ENCODE results near the gene SIGLEC12. TPM values are rescaled to one million over a fixed set of nuclear protein-coding genes. Genes with fewer than 3 reads are reported as not detected.

The SIGLEC12 gene
- total RNA-seq, 3 donors from 2014 or later = 1.8 TPM; not detected in 2

- no peak for DNase-seq (ENCODE audit: low spot score in 2 of 2)
- H3K27me3 ChIP-seq = peaks cover 0 to 41% of the 10 kb centered on the region in 2 donors
- H3K4me3 ChIP-seq = no peak overlapping the region
- no peaks in the 10 kb centered on the region for H3K36me3 ChIP-seq
- no peak for TF ChIP-seq CTCF (IDR thresholded peaks at IDR 0.05)
- TF ChIP-seq POLR2AphosphoS5 (IDR thresholded peaks at IDR 0.05) = no peak
- TF ChIP-seq POLR2A (IDR thresholded peaks at IDR 0.05) = no peak
- H3K27ac ChIP-seq = no peak overlapping the region
- intact Hi-C loops (cut with DNase I; ENCODE audit: low total_unique reads) = no loop called here
- H3K9me3 ChIP-seq = no peaks in the 10 kb centered on the region
- H3K4me1 ChIP-seq = no peaks in the 10 kb centered on the region
Measured at GRCh38 chr19:51544038-51544437, 42.4 kb upstream of the SIGLEC12 start.

- intact Hi-C loops (cut with DNase I; ENCODE audit: low total_unique reads) = no loop called here
- Histone ChIP-seq H3K9me3 (no peaks in the 10 kb centered on the region), H3K36me3 (no peaks in the 10 kb centered on the region), H3K27ac (no peak overlapping the region), H3K27me3 (peaks cover 0 to 53% of the 10 kb centered on the region in 2 donors), H3K4me1 (no peaks in the 10 kb centered on the region), H3K4me3 (no peak overlapping the region)
- peak in 1 of 2 donors; percentile 28 for DNase-seq (ENCODE audit: low spot score in 2 of 2)
- TF ChIP-seq CTCF (IDR thresholded peaks at IDR 0.05) (no peak), POLR2A (IDR thresholded peaks at IDR 0.05) (no peak), POLR2AphosphoS5 (IDR thresholded peaks at IDR 0.05) (no peak)
Measured at GRCh38 chr19:51542699-51543098, 41.1 kb upstream of the SIGLEC12 start.

DNA sequence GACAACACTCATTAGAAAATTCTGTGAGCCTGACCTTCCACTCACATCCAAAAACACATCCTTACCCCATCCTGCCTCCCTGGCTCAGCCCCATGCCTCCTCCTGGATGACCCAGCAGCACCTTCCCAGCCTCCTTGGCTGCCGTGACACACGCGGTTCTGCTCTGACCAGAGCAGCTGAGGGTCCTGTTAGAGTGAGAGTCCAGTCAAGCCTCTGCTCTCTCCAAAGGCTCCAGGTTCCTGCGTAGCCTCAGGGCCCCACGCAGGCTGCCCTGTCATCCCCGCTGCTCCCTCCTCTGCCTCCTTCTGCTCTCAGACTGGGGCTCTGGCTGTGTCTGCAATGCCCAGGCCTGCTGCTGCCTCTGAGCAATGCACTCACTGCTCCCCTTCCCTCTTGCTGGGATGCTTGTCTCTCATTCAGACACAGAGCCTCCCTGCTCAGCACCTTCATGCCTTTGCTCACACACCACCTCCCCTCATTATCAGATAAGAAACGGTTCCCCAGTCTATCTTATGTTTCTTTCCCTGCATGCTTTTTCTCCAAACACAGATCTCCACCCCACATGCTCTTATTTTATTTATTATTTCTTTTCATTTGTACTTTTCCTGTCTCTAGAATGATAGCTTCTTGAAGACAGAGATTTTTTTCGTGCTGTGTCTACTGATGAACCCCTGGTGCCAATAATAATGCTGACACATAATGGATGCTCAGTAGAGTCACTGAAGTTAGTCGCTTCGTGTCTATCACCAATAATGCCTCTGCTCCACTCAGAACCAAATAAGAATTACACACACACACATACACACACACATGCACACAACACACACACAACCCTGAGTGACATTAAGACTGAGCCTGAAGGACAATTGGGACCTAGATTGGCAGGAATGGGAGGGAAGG, 40.1 kb upstream of the SIGLEC12 start:
- Histone ChIP-seq H3K36me3 (no peaks in the 10 kb centered on the region), H3K4me1 (no peaks in the 10 kb centered on the region), H3K9me3 (no peaks in the 10 kb centered on the region), H3K27ac (no peak overlapping the region), H3K27me3 (peaks cover 0 to 54% of the 10 kb centered on the region in 2 donors), H3K4me3 (no peak overlapping the region)
- TF ChIP-seq CTCF (IDR thresholded peaks at IDR 0.05) (no peak), POLR2A (IDR thresholded peaks at IDR 0.05) (no peak), POLR2AphosphoS5 (IDR thresholded peaks at IDR 0.05) (no peak)
- intact Hi-C loops (cut with DNase I; ENCODE audit: low total_unique reads) = no loop called here
- DNase-seq (ENCODE audit: low spot score in 2 of 2) = no peak

DNA sequence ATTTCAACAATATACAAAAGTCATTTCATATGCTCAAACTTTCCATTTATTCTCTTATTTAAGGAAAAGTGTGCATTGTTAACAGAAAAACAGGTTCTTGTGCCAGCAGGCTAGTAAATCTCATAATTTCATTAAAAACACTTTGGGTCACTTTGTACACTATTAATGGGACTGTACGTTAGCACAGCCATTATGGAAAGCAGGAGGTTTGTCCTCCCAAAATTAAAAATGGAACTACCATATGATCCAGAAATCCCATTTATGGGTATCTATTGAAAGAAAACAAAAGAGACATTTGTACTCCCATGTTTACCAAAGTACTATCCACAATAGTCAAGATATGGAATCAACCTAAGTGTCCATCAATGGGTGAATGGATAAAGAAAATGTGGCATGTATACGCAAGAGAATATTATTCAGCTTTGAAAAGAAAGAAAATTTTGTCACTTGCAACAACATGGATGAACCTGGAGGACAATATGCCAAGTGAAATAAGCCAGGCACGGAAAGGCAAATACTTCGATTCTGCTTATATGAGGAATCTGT, 38.3 kb upstream of the SIGLEC12 start:
- intact Hi-C loops (cut with DNase I; ENCODE audit: low total_unique reads) = loop anchor here (5.0 kb wide), 1 partner anchor 1897 kb away; no protein-coding TSS in a partner anchor
- Histone ChIP-seq H3K27ac (no peak overlapping the region), H3K27me3 (peaks cover 0 to 42% of the 10 kb centered on the region in 2 donors), H3K36me3 (no peaks in the 10 kb centered on the region), H3K4me1 (no peaks in the 10 kb centered on the region), H3K9me3 (peaks cover 0 to 6% of the 10 kb centered on the region in 2 donors), H3K4me3 (no peak overlapping the region)
- DNase-seq (ENCODE audit: low spot score in 2 of 2) = no peak
- TF ChIP-seq POLR2AphosphoS5 (IDR thresholded peaks at IDR 0.05) = no peak
- TF ChIP-seq POLR2A (IDR thresholded peaks at IDR 0.05) = no peak
- TF ChIP-seq CTCF (IDR thresholded peaks at IDR 0.05) = no peak

GRCh38 chr19:51535535-51535934, 33.9 kb upstream of the SIGLEC12 start:
- peaks cover 0 to 6% of the 10 kb centered on the region in 2 donors for H3K9me3 ChIP-seq
- DNase-seq (ENCODE audit: low spot score in 2 of 2) = no peak
- no peaks in the 10 kb centered on the region for H3K4me1 ChIP-seq
- H3K4me3 ChIP-seq = no peak overlapping the region
- TF ChIP-seq POLR2AphosphoS5 (IDR thresholded peaks at IDR 0.05) (no peak), POLR2A (IDR thresholded peaks at IDR 0.05) (no peak), CTCF (IDR thresholded peaks at IDR 0.05) (no peak)
- intact Hi-C loops (cut with DNase I; ENCODE audit: low total_unique reads) = loop anchor here (5.0 kb wide), 1 partner anchor 1902 kb away; no protein-coding TSS in a partner anchor
- H3K27me3 ChIP-seq = peaks cover 0 to 53% of the 10 kb centered on the region in 2 donors
- no peak overlapping the region for H3K27ac ChIP-seq
- H3K36me3 ChIP-seq = no peaks in the 10 kb centered on the region
